K562 (cell line): ENCODE data around the gene CUX1. TPM values are rescaled to one million over a fixed set of nuclear protein-coding genes. Genes with fewer than 3 reads are reported as not detected.

Source experiments
- ATAC-seq: fragments of 200-7000 bp; cut with Tn5 transposase; 3 replicates; pipeline ENCODE4 v1.9.1; 2020; ENCODE audit warnings: moderate library complexity
- BruUV-seq: library from RNA; stranded (reverse); fragments of 400-500 nt; replicated peaks from 2 replicates; lab custom pipeline; 2021; lab: Mats Ljungman, UMichigan
- CTCF ChIA-PET: fragments of 300-600 bp; formaldehyde crosslinking; extraction: SDS; loops from one replicate; lab custom pipeline; 2021; ENCODE audit warnings: low intra/inter-chr PET ratio; lab: Yijun Ruan, JAX
- POLR2A ChIA-PET: fragments of 300-600, 350-650 bp; sonication (Branson Sonifier 250); formaldehyde crosslinking; extraction: SDS; loops from one replicate; lab custom pipeline; 2021; ENCODE audit warnings: antibody characterized with exemption, inconsistent platforms; lab: Yijun Ruan, JAX
- DNase-seq, 4 experiments: peaks; one replicate each; pipeline versions ENCODE4 v3.0.0 to v3.0.0-alpha.2; 2011 to 2018; ENCODE audit warnings: low spot score in 3 of 4, mixed read lengths in 3 of 4; ENCODE audit errors: extremely low read depth in 1 of 4
- FAIRE-seq: peaks from 2 replicates; lab custom pipeline; 2011; peaks lifted over from hg19 to GRCh38; lab: Jason Lieb, UNC
- H2AFZ ChIP-seq: 2 replicates; pipeline ENCODE4 v1.6.0; 2011; ENCODE audit warnings: low read depth, low read length, control low read depth, inconsistent platforms
- H3K27ac ChIP-seq: fragments of 200-600 bp; 3 replicates; pipeline ENCODE4 v1.8.0; 2011; ENCODE audit warnings: low read depth, mild to moderate bottlenecking, control low read depth, inconsistent platforms, low read length, moderate library complexity, mixed read lengths; ENCODE audit errors: extremely low read depth
- H3K27me3 ChIP-seq, 2 experiments: fragments of 300-600 bp in 1 of 2; 2 replicates in 1 of 2; 3 replicates in 1 of 2; pipeline versions ENCODE4 v1.6.0 to v1.8.0; 2011; ENCODE audit warnings: inconsistent platforms in 2 of 2, low read length in 2 of 2, mild to moderate bottlenecking in 1 of 2, mixed read lengths in 1 of 2, moderate library complexity in 1 of 2; ENCODE audit not compliant: control insufficient read depth in 2 of 2, insufficient read depth in 2 of 2
- H3K36me3 ChIP-seq: fragments of 300-600 bp; 3 replicates; pipeline ENCODE4 v1.8.0; 2011; ENCODE audit warnings: mild to moderate bottlenecking, low read length, inconsistent platforms; ENCODE audit not compliant: control insufficient read depth, insufficient read depth
- H3K4me1 ChIP-seq, 2 experiments: fragments of 200-600 bp in 1 of 2; replicated peaks in 1 of 2; 2 replicates in 1 of 2; 3 replicates in 1 of 2; pipeline versions ENCODE4 v1.5.1 to v1.8.0; 2011; ENCODE audit warnings: inconsistent platforms in 2 of 2, low read length in 2 of 2, mild to moderate bottlenecking in 1 of 2, mixed read lengths in 1 of 2, moderate library complexity in 1 of 2; ENCODE audit not compliant: control insufficient read depth in 2 of 2, insufficient read depth in 2 of 2
- H3K4me2 ChIP-seq: 2 replicates; pipeline ENCODE4 v1.6.1; 2011; ENCODE audit warnings: low read length, control low read depth, inconsistent platforms, mixed read lengths; ENCODE audit not compliant: insufficient read depth
- H3K4me3 ChIP-seq: fragments of 200-600 bp; sonication (generic), shearing (Covaris generic); 2 replicates; pipeline ENCODE4 v1.5.1; 2016; ENCODE audit warnings: control low read depth, inconsistent platforms
- H3K79me2 ChIP-seq: fragments of 200-600 bp; 3 replicates; pipeline ENCODE4 v1.8.0; 2011; ENCODE audit warnings: low read length, inconsistent platforms; ENCODE audit not compliant: control insufficient read depth, insufficient read depth
- H3K9ac ChIP-seq, 2 experiments: 2 replicates each; pipeline versions ENCODE4 v1.6.0 to v1.6.1; 2011; ENCODE audit warnings: low read depth in 2 of 2, low read length in 2 of 2, control low read depth in 1 of 2, inconsistent platforms in 1 of 2, mild to moderate bottlenecking in 1 of 2, mixed read lengths in 1 of 2; ENCODE audit not compliant: insufficient read depth in 1 of 2
- H3K9me1 ChIP-seq: one replicate; pipeline ENCODE4 v1.6.0; 2011; ENCODE audit warnings: inconsistent platforms, mild to moderate bottlenecking, low read length, moderate library complexity; ENCODE audit not compliant: control insufficient read depth, insufficient read depth
- H3K9me3 ChIP-seq: replicated peaks from 2 replicates; pipeline ENCODE4 v1.5.1; 2011; ENCODE audit warnings: low read depth, low read length, inconsistent platforms; ENCODE audit not compliant: control insufficient read depth, insufficient read depth
- H4K20me1 ChIP-seq: replicated peaks from 2 replicates; pipeline ENCODE4 v1.6.1; 2011; ENCODE audit warnings: low read length, inconsistent platforms, mixed read lengths; ENCODE audit not compliant: control insufficient read depth, insufficient read depth
- DIDO1 ChIP-seq: fragments of 450-650 bp; IDR thresholded peaks from 2 replicates; pipeline ENCODE4 v1.6.1; 2016; ENCODE audit warnings: low read depth, missing biosample characterization, missing genetic modification characterization
- HDAC6 ChIP-seq: IDR thresholded peaks from 2 replicates; pipeline ENCODE4 v1.6.1; 2012; ENCODE audit warnings: low read depth, mild to moderate bottlenecking, control low read depth, inconsistent platforms, low read length, moderate library complexity
- NR2F6 ChIP-seq: fragments of 450-650 bp; formaldehyde crosslinking; IDR thresholded peaks from 2 replicates; pipeline ENCODE4 v1.4.0; 2020; ENCODE audit warnings: mild to moderate bottlenecking
- SIX5 ChIP-seq, 2 experiments: IDR thresholded peaks; 2 replicates each; pipeline ENCODE4 v1.6.1; 2011; ENCODE audit warnings: low read length in 2 of 2, borderline replicate concordance in 1 of 2, low read depth in 1 of 2, mild to moderate bottlenecking in 1 of 2, moderate library complexity in 1 of 2; ENCODE audit not compliant: insufficient read depth in 1 of 2
- SP2 ChIP-seq: IDR thresholded peaks from 2 replicates; pipeline ENCODE4 v1.6.1; 2011; ENCODE audit warnings: mild to moderate bottlenecking, low read depth, low read length, moderate library complexity; ENCODE audit not compliant: poor library complexity, severe bottlenecking; ENCODE audit errors: extremely low read depth
- WHSC1 ChIP-seq: IDR thresholded peaks from one replicate; pipeline ENCODE4 v1.6.1; 2012; ENCODE audit warnings: low read length, control low read depth, inconsistent platforms
- ZNF354B ChIP-seq: fragments of 250-450 bp; sonication (Bioruptor Pico); IDR thresholded peaks from 2 replicates; pipeline ENCODE4 v1.4.0; 2020
- WGBS: fragments of 100-300 bp; shearing (Covaris generic); methylation state at CpG from one replicate; pipeline ENCODE4 v1.1.6; 2016; ENCODE audit warnings: low coverage, mixed read lengths; ENCODE audit not compliant: insufficient coverage; ENCODE audit errors: missing lambda C conversion rate; 5-methylcytosine and 5-hydroxymethylcytosine counted together
- in situ Hi-C: fragments of 300-500 bp; cut with MboI; formaldehyde crosslinking; loops from 4 replicates; pipeline ENCODE4 v1.15.0; 2018; ENCODE audit warnings: inconsistent platforms, mixed read lengths
- intact Hi-C: fragments of 100-400 bp; cut with micrococcal nuclease; formaldehyde crosslinking; loops from 2 replicates; pipeline ENCODE4 v1.14.2; 2022
- polyA plus RNA-seq, 8 experiments: library from polyadenylated mRNA; depleted of rRNA in 4 of 8; stranded (reverse) in 5 of 8; unstranded in 3 of 8; fragments of >200 nt; fragmentation: Nextera tagmentation in 2 of 8; fragmentation: Illumina TruSeq in 1 of 8; extraction: Ambion mirVana in 2 of 8; extraction: Trizol in 1 of 8; gene quantifications; 2 replicates each; pipeline versions ENCODE4 v1.2.1 to v1.2.3, GENCODE V29; 2011 to 2014; ENCODE audit warnings: inconsistent platforms in 1 of 8, missing spikeins in 1 of 8
- total RNA-seq, 7 experiments: library from RNA; depleted of rRNA in 6 of 7; stranded (reverse); fragments of >200 nt in 6 of 7; fragmentation: Illumina TruSeq in 2 of 7; extraction: Trizol in 2 of 7; gene quantifications; 2 replicates each; pipeline versions ENCODE4 v1.2.1 to v1.2.3, GENCODE V29; 2011 to 2021; ENCODE audit warnings: low replicate concordance in 1 of 7
- TF ChIP-seq, protein P1 (sequence below): fragments of 250-450 bp; sonication (Bioruptor Pico); IDR thresholded peaks from 2 replicates; pipeline ENCODE4 v1.4.0; 2020

The CUX1 gene
- total and polyA plus RNA-seq, 9 of the 15 experiments (the other 6 are each of a cell fraction or from before 2014, with no cell fraction given): 3.6 to 55.3 (median 25.2) TPM

DNA sequence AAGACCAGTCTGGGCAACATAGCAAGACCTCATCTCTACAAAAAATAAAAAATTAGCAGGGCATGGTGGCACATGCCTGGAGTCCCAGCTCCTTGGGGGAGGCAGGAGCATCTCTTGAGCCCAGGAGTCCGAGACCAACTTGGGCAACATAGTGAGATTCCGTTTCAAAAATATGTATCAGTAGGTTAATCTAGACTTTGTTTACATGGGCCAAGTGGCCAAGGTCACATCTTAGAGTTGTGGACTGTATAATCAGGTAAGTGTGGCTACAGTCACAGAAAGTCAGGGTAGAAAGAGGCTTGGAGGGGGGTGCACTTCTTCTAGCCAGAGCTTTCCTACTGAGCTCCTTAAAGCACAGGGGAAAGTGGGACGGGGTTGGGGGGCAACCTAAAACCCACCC, 174.4 kb downstream of the CUX1 start:
- Histone ChIP-seq H3K4me3 (no peak overlapping the region), H3K4me2 (no peak overlapping the region), H3K79me2 (0 out of 3 replicates have a peak, but pooled peaks cover 3% of the 10 kb centered on the region), H3K9ac (no peak overlapping the region), H3K27me3 (no peaks in the 10 kb centered on the region), H3K27ac (no peak overlapping the region), H3K36me3 (peaks cover 11% of the 10 kb centered on the region; the same call in 1 of the 3 replicates), H3K9me3 (no peaks in the 10 kb centered on the region), H4K20me1 (peaks cover 20% of the 10 kb centered on the region), H3K9me1 (no peaks in the 10 kb centered on the region), H3K4me1 (peaks cover 3 to 21% of the 10 kb centered on the region in 2 experiments; a peak in 3 of 5 replicates), H2AFZ (no peak overlapping the region)
- TF ChIP-seq HDAC6 (no peak), NR2F6 (no peak), SP2 (no peak), WHSC1 (no peak), DIDO1 (tag) (no peak)
- FAIRE-seq (no peak), ATAC-seq (no peak), DNase-seq (no peak)
- POLR2A ChIA-PET: interaction anchor here (0.9 kb wide), 1 partner anchor 90 kb away, joined by 3 read pairs; no protein-coding TSS in a partner anchor
- intact Hi-C loops (no loop called here), in situ Hi-C loops (no loop called here)
- BruUV-seq: no TSS peak
- WGBS: 77% methylated on average over 3 of the region's 3 CpGs
- CTCF ChIA-PET: no interaction called here

DNA sequence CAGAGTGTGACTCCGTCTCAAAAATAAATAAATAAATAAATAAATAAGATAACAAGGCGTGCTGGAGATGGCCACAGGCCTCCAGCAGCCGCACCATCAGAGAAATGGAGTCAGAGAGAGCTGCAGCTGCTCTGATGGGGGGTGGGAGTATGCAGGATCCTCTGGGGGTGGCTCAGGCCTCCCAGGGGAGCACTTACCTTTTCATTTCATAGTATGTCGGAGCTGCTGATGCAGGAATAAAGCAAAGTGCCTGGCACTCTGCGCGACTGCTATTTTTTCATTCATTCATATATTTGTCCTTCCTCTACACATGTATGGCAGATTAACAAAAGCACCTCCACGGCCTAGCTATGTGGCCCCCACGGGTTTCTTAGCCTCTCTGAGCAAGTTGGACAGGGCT, 175.9 kb downstream of the CUX1 start:
- Histone ChIP-seq H3K27ac (no peak overlapping the region), H3K4me1 (peaks cover 0 to 17% of the 10 kb centered on the region in 2 experiments; a peak in 2 of 5 replicates), H3K36me3 (peaks cover 8% of the 10 kb centered on the region; the same call in 1 of the 3 replicates), H3K4me2 (no peak overlapping the region), H2AFZ (no peak overlapping the region), H4K20me1 (peaks cover 19% of the 10 kb centered on the region), H3K9me3 (no peaks in the 10 kb centered on the region), H3K79me2 (0 out of 3 replicates have a peak, but pooled peaks cover 3% of the 10 kb centered on the region), H3K4me3 (no peak overlapping the region), H3K9me1 (no peaks in the 10 kb centered on the region), H3K9ac (no peak overlapping the region), H3K27me3 (no peaks in the 10 kb centered on the region)
- ATAC-seq (no peak), DNase-seq (no peak), FAIRE-seq (no peak)
- ChIA-PET POLR2A (interaction anchor here (1.0 kb wide), 1 partner anchor 16 kb away, joined by 3 read pairs; no protein-coding TSS in a partner anchor), CTCF (no interaction called here)
- in situ Hi-C loops: no loop called here
- BruUV-seq: no TSS peak
- TF ChIP-seq, protein P1, sequence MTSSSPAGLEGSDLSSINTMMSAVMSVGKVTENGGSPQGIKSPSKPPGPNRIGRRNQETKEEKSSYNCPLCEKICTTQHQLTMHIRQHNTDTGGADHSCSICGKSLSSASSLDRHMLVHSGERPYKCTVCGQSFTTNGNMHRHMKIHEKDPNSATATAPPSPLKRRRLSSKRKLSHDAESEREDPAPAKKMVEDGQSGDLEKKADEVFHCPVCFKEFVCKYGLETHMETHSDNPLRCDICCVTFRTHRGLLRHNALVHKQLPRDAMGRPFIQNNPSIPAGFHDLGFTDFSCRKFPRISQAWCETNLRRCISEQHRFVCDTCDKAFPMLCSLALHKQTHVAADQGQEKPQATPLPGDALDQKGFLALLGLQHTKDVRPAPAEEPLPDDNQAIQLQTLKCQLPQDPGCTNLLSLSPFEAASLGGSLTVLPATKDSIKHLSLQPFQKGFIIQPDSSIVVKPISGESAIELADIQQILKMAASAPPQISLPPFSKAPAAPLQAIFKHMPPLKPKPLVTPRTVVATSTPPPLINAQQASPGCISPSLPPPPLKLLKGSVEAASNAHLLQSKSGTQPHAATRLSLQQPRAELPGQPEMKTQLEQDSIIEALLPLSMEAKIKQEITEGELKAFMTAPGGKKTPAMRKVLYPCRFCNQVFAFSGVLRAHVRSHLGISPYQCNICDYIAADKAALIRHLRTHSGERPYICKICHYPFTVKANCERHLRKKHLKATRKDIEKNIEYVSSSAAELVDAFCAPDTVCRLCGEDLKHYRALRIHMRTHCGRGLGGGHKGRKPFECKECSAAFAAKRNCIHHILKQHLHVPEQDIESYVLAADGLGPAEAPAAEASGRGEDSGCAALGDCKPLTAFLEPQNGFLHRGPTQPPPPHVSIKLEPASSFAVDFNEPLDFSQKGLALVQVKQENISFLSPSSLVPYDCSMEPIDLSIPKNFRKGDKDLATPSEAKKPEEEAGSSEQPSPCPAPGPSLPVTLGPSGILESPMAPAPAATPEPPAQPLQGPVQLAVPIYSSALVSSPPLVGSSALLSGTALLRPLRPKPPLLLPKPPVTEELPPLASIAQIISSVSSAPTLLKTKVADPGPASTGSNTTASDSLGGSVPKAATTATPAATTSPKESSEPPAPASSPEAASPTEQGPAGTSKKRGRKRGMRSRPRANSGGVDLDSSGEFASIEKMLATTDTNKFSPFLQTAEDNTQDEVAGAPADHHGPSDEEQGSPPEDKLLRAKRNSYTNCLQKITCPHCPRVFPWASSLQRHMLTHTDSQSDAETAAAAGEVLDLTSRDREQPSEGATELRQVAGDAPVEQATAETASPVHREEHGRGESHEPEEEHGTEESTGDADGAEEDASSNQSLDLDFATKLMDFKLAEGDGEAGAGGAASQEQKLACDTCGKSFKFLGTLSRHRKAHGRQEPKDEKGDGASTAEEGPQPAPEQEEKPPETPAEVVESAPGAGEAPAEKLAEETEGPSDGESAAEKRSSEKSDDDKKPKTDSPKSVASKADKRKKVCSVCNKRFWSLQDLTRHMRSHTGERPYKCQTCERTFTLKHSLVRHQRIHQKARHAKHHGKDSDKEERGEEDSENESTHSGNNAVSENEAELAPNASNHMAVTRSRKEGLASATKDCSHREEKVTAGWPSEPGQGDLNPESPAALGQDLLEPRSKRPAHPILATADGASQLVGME (CRISPR knock-in tag): no peak
- TF ChIP-seq SP2 (no peak), ZNF354B (CRISPR knock-in tag) (no peak), SIX5 (IDR thresholded peaks at IDR 0.05; ENCODE audit: borderline replicate concordance in 1 of 2, insufficient read depth in 1 of 2, low read depth in 1 of 2, low read length in 2 of 2) (no peak)
- intact Hi-C loops: no loop called here
- WGBS: 88% methylated on average over 8 of the region's 8 CpGs
